Sciatic nerve (tissue), 2 donors: ENCODE results near the gene TAS2R7. TPM values are rescaled to one million over a fixed set of nuclear protein-coding genes. Genes with fewer than 3 reads are reported as not detected.
A peak's percentile ranks its signal among the peaks of the same experiment; 100 is the strongest.

Source experiments
- ATAC-seq: fragments of 200-7000 bp; cut with Tn5 transposase; one replicate; pipeline ENCODE4 v1.9.1; 2020; ENCODE audit warnings: mild to moderate bottlenecking, moderate library complexity
- DNase-seq: peaks from one replicate; pipeline ENCODE4 v3.0.0-alpha.2; 2020; ENCODE audit warnings: low spot score
- intact Hi-C: fragments of 100-400 bp; cut with DNase I; formaldehyde crosslinking; loops from one replicate; pipeline ENCODE4 v1.14.2; 2022
- total RNA-seq: library from RNA; stranded (reverse); fragmentation: NEBNext Ultra II Directional; extraction: Animal tissue kit (Norgen Biotek cat#: 25700); gene quantifications from one replicate; pipeline ENCODE4 v1.2.1, GENCODE V29; 2021
- donor health status: DM: no; HTN: no; CAD: no.
- donor health status: DM: no; HTN: no; CAD: no.

The TAS2R7 gene
- total RNA-seq, 1 donor from 2014 or later: not detected

DNA sequence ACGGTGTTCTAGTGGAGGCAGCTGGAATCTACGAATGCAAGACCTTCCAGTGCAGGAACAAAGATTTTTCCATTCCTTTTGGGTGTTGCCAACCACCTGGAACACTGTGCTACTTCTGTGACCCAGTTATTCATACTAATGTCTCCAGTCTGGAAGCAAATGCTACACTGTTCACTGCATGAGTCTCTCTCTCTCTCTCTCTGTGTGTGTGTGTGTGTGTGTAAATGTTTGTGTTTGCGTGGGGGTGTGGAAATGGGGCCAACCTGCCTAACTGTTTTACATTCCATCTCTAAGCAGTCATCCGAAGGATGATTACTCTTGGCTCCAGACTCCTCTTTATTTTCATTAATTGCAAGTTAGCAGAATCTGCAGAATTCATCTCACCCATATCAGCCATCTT, 49.4 kb downstream of the TAS2R7 start:
- no peak for DNase-seq
- intact Hi-C loops: no loop called here
- ATAC-seq: peak; percentile 48

Other genes starting within 250 kb of the TAS2R7 start
- gene MAGOHB, start 189.0 kb downstream of the TAS2R7 start, total RNA-seq: 20.6 TPM
- 0.85 TPM for gene STYK1, start 128.6 kb downstream of the TAS2R7 start, total RNA-seq
- 371 TPM for gene YBX3, start 79.3 kb downstream of the TAS2R7 start, total RNA-seq
- gene TAS2R8, start 4.7 kb upstream of the TAS2R7 start, total RNA-seq: 0.27 TPM
- not detected for gene TAS2R9, start 7.5 kb upstream of the TAS2R7 start, total RNA-seq
- gene TAS2R10, start 23.7 kb upstream of the TAS2R7 start, total RNA-seq: 1.7 TPM
- gene PRR4, start 46.8 kb upstream of the TAS2R7 start, total RNA-seq: 9.2 TPM
- gene PRH1, start 81.6 kb upstream of the TAS2R7 start, total RNA-seq: 36.1 TPM
- 5.0 TPM for gene TAS2R13, start 106.9 kb upstream of the TAS2R7 start, total RNA-seq
- gene PRH2, start 126.6 kb upstream of the TAS2R7 start, total RNA-seq: not detected
- 7.0 TPM for gene TAS2R14, start 136.6 kb upstream of the TAS2R7 start, total RNA-seq
- 2.7 TPM for gene TAS2R50, start 184.3 kb upstream of the TAS2R7 start, total RNA-seq
- 4.6 TPM for gene TAS2R20, start 195.7 kb upstream of the TAS2R7 start, total RNA-seq
- 9.3 TPM for gene TAS2R19, start 220.0 kb upstream of the TAS2R7 start, total RNA-seq
- 8.8 TPM for gene TAS2R31, start 228.8 kb upstream of the TAS2R7 start, total RNA-seq